ENCODE measurements around the gene SNX6. TPM values are rescaled to one million over a fixed set of nuclear protein-coding genes. Genes with fewer than 3 reads are reported as not detected.

The SNX6 gene
- total and polyA plus RNA-seq, 9 donors: 44.3 to 80.3 (median 64.5) TPM

DNA sequence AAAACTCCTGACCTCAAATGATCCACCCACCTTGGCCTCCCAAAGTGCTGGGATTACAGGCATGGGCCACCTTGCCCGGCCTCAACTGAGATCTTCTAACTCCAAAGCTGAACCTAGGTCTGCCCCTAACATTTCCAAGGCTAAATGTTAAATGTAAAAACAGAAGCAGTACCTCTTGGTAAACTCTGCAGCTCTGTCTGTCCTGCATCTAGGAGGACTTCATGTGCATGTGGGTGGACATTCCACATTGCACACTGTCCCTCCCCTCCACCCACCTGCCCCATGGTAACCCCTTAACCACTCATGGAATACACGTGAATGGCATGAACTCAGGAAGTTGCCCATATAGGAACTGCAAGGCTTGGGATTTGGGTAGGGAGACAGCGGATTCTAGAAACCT, 33.1 kb downstream of the SNX6 start:
- no peak for TF ChIP-seq POLR2A (IDR thresholded peaks at IDR 0.05)
- TF ChIP-seq, protein P1, sequence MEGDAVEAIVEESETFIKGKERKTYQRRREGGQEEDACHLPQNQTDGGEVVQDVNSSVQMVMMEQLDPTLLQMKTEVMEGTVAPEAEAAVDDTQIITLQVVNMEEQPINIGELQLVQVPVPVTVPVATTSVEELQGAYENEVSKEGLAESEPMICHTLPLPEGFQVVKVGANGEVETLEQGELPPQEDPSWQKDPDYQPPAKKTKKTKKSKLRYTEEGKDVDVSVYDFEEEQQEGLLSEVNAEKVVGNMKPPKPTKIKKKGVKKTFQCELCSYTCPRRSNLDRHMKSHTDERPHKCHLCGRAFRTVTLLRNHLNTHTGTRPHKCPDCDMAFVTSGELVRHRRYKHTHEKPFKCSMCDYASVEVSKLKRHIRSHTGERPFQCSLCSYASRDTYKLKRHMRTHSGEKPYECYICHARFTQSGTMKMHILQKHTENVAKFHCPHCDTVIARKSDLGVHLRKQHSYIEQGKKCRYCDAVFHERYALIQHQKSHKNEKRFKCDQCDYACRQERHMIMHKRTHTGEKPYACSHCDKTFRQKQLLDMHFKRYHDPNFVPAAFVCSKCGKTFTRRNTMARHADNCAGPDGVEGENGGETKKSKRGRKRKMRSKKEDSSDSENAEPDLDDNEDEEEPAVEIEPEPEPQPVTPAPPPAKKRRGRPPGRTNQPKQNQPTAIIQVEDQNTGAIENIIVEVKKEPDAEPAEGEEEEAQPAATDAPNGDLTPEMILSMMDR (IDR thresholded peaks at IDR 0.05): no peak
- no peaks in the 10 kb centered on the region for H3K9me3 ChIP-seq
- no peak overlapping the region for H3K4me3 ChIP-seq
- no peak overlapping the region for H3K27ac ChIP-seq
- intact Hi-C loops (cut with DNase I): no loop called here
- H3K27me3 ChIP-seq: no peaks in the 10 kb centered on the region
- 82 to 88% (median 83%) methylated on average over 3 of the region's 3 CpGs for WGBS, 3 donors
- H3K4me1 ChIP-seq (ENCODE audit: insufficient read depth): no peaks in the 10 kb centered on the region
- H3K36me3 ChIP-seq: no peaks in the 10 kb centered on the region
- DNase-seq: no peak

DNA sequence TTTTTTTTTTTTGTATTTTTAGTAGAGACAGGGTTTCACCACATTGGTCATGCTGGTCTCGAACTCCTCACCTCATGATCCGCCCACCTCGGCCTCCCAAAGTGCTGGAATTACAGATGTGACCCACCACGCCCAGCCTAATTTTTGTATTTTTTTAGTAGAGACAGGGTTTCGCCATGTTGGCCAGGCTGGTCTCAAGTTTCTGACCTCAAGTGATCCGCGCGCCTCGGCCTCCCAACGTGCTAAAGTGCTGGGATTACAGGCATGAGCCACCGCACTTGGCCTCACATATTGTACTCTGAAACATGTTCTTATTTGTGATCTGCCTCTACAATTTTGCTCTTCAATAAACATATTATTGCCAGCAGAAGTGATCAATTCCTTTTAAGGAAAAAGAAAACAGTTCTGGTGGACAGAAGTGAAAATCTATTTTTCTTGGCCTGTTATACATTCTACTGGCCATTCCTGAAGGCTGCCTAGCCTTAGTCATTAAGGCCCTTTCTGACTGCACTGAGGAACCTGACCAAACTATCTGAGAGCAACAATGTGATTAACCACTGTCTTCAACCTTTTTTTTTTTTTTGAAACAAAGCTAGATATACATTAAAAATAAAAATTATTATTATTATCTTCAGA, 36.1 kb downstream of the SNX6 start:
- no peaks in the 10 kb centered on the region for H3K36me3 ChIP-seq
- no peak overlapping the region for H3K27ac ChIP-seq
- 96 to 97% (median 97%) methylated on average over 11 of the region's 11 CpGs for WGBS, 3 donors
- no peak overlapping the region for H3K4me3 ChIP-seq
- no peaks in the 10 kb centered on the region for H3K4me1 ChIP-seq (ENCODE audit: insufficient read depth)
- peak in 1 of 5 donors; percentile 13 for DNase-seq
- TF ChIP-seq POLR2A (IDR thresholded peaks at IDR 0.05) (no peak), EP300 (IDR thresholded peaks at IDR 0.05) (no peak)
- TF ChIP-seq, protein P1 (IDR thresholded peaks at IDR 0.05): no peak
- intact Hi-C loops (cut with DNase I): no loop called here
- H3K9me3 ChIP-seq: no peaks in the 10 kb centered on the region
- H3K27me3 ChIP-seq: no peaks in the 10 kb centered on the region

DNA sequence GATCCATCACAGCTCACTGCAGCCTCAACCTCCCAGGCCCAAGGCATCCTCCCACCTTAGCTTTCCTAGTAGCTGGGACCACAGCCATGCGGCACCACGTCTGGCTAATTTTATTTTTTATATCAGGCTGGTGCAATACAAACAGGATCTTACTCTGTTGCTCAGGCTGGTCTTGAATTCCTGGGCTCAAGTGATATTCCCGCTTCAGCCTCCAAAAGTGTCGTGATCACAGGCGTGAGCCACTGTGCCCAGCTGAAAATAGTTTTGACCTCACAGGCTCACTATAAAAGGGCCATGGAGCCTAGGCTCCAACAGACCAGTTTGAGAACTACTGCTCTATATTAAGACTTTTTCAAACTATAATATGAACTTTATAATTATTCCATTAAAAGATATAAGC, 37.3 kb downstream of the SNX6 start:
- Histone ChIP-seq H3K4me3 (no peak overlapping the region), H3K27me3 (no peaks in the 10 kb centered on the region), H3K36me3 (no peaks in the 10 kb centered on the region), H3K27ac (no peak overlapping the region), H3K4me1 (ENCODE audit: insufficient read depth) (no peaks in the 10 kb centered on the region), H3K9me3 (no peaks in the 10 kb centered on the region)
- DNase-seq: peak in 1 of 5 donors; percentile 5
- intact Hi-C loops (cut with DNase I): no loop called here
- 89 to 91% (median 89%) methylated on average over 5 of the region's 5 CpGs for WGBS, 3 donors
- TF ChIP-seq, protein P1 (IDR thresholded peaks at IDR 0.05): no peak
- TF ChIP-seq POLR2A (IDR thresholded peaks at IDR 0.05): no peak
- TF ChIP-seq EP300 (IDR thresholded peaks at IDR 0.05): no peak

DNA sequence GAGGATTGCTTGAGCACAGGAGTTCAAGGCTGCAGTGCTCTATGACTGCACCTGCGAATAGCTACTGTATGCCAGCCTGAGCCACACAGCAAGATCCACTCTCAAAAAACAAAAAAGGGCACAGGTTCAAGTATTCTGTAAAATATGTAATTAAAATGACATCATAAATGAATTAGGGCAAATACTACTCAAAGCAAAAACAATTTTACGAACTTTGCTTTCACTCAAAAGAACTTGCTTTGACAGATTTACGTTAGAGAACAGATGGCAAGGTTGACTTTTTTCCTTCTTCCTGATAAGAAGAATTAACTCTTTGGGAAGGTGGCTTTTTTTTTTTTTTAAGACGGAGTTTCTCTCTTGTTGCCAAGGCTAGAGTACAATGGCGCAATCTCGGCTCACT, 46.4 kb downstream of the SNX6 start:
- Histone ChIP-seq H3K36me3 (no peaks in the 10 kb centered on the region), H3K27me3 (no peaks in the 10 kb centered on the region), H3K27ac (no peak overlapping the region), H3K9me3 (no peaks in the 10 kb centered on the region), H3K4me3 (no peak overlapping the region), H3K4me1 (ENCODE audit: insufficient read depth) (no peaks in the 10 kb centered on the region)
- no peak for DNase-seq
- intact Hi-C loops (cut with DNase I): no loop called here
- TF ChIP-seq EP300 (IDR thresholded peaks at IDR 0.05) (no peak), POLR2A (IDR thresholded peaks at IDR 0.05) (no peak)
- TF ChIP-seq, protein P1 (IDR thresholded peaks at IDR 0.05): no peak
- 68 to 79% (median 76%) methylated on average over 6 of the region's 6 CpGs for WGBS, 3 donors

All from ovary (tissue), 9 donors.